CD1c-positive myeloid dendritic cell (primary cell): Measurements from ENCODE around the gene NFIX.
"Not testable (repeated sequence)": the region's sequence is repeated elsewhere in the genome, so short reads cannot be mapped to it uniquely, and the experiment has no call there.

Experiments
- DNase-seq: peaks from one replicate; pipeline ENCODE4 v3.0.0-alpha.2; 2016; ENCODE audit errors: extremely low spot score

The NFIX gene

DNA sequence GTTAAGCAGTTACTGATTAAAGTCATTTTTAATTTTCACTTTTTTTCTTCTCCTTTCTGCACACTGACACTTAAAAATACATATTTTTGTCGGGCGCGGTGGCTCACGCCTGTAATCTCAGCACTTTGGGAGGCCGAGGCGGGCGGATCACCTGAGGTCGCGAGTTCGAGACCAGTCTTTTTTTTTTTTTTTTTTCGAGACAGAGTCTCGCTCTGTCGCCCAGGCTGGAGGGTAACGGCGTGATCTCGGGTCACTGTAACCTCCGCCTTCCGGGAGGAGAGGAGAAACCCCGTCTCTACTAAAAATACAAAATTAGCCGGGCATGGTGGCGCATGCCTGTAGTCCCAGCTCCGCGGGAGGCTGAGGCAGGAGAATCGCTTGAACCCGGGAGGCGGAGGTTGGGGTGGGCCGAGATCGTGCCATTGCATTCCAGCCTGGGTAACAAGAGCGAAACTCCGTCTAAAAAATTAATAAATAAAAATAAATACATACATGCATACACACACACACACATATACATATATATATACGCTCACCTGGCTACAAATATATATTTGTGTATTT lies 37.8 kb upstream of the NFIX start:
- not testable (repeated sequence) for DNase-seq

GRCh38 chr19:12959481-12959880 lies 35.8 kb upstream of the NFIX start:
- DNase-seq, result no peak

DNA sequence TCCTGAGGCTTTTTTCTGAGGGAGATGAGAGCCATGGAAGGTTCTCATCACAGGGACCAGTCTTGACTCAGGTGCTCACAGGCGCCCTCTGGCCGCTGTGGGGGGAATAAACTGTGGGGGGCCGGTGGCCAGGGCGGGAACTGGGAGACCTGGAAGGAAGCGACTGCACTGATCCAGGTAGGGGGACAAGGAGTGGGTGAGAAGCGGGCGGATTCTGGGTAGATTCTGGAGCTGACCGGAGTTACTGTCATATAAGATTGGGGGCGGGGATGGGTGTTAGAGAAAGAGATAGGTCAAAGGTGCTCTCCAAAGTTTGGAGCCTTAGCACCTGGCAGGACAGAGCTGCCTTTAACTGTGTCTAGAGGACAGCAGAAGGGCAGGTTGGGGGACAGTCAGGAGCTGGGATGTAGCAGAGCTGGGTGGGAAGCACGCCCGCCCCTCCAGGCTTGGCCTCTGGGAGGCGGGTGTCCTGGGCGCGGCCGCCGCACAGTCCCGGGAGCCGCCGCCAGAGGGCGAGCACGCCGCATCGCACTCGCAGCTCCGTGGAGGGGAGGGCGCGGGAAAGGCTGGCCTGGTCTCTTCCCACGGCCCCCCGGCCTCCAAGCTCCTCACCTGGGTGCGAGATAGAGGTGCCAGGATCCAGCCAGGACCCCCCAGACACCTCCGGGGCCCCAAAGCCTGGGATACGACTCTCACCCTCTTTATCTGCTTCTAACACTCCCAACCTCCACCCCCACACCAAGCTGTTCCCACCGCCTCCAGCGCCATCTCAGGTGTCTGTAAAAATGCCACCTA lies 30.1 kb upstream of the NFIX start:
- DNase-seq, result peak; percentile 84

- no peak for DNase-seq
These were observed 29.5 kb upstream of the NFIX start for GRCh38 chr19:12965812-12966135.

DNA sequence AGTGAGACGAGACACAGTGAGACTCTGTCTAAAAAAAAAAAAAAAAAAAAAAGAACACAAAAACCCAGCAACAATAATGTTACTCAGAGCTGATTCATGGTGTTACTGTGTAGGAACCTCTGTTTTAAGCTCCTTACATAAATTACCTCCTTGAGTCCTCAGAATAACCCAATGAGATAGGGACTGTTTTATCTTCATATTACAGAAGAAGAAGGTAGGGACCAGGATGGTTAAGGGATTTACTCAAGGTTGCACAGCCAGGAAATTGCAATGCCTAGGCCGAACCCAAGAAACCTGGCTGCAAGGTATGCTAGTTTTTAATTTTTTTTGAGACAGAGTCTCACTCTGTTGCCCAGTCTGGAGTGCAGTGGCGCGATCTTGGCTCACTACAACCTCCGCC lies 27.4 kb upstream of the NFIX start:
- DNase-seq, result no peak

DNA sequence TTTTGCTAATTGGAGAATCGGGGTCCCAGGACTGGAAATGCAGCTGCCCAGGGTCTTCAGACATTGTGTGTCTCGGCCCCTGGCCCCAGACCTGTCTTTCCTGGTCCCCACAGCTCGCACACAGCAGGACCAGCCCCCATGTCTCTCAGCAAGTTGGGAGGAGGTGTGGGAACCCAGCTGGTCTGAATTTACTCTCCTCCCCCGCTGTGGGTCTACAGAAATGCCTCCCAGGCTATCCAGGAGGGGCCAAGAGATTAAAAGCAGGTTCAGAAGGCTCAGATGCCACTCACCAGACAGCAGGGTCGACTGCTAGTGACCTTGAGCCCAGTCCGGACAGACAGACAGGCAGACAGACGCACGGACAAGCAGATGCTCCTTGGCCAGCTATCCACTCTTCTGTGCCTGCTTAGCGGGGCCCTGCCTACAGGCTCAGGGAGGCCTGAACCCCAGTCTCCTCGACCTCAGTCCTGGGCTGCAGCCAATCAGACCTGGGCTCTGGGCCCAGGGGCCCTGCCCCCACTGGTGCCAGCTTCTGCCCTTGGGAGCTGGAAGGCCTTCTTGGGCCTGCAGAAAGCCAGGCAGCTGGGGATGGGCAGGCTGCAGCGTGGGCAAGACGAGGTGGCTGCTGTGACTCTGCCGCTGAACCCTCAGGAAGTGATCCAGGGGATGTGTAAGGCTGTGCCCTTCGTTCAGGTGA lies 25.8 kb upstream of the NFIX start, which contains the start of gene DAND5:
Gene DAND5, plus strand, starts transcription at position 285 of the 697 bp plus-strand sequence. Its CDS starts 85 bp downstream, at position 370.
- DNase-seq, result no peak

DNA sequence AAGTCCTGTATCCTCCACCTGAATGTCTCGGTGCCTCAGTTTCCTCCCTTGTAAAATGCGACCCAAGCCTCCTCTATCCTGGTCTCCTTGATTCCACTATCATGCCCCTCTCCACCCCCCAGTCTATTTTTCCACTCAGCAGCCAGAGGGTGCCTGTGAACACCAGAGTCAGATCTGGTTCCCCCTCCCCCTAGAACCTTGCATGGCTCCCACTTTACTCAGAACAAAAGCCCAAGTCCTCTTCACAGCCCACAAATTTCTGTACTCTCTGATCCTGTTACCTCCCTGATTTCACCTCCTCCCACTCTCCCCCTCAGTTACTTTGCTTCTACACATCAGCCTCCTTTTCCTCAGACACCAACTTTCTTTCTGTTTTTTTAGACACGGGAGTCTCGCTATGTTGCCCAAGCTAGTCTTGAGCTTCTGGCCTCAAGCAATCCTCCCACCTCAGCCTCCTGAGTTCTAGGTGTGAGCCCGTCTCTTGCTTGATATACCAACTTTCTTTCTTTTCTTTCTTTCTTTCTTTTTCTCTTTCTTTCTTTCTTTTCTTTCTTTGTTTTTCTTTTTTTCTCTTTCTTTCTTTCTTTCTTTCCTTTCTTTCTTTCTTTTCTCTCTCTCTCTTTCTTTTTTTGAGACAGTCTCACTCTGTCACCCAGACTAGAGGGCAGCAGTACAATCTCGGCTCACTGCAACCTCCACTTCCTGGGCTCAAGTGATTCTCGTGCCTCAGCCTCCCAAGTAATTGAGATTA lies 25.0 kb upstream of the NFIX start:
- no peak for DNase-seq

DNA sequence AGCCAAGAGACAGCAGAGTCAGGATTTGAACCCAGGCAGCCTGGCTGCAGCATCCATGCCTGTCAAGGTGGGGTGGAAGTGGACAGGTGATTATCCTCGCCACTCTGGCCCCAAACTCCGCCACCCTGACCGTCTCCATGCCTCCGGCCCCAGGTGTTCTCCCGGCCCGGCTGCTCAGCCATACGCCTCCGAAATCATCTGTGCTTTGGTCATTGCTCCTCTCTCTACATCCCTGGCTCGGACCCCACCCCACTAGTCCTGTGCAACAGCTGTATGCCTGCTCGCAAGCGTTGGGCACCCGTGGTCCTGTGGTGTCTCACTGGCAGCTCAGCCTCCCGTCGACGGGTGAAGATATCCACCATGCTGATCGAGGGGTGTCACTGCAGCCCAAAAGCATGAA lies 22.0 kb upstream of the NFIX start:
- no peak for DNase-seq

DNA sequence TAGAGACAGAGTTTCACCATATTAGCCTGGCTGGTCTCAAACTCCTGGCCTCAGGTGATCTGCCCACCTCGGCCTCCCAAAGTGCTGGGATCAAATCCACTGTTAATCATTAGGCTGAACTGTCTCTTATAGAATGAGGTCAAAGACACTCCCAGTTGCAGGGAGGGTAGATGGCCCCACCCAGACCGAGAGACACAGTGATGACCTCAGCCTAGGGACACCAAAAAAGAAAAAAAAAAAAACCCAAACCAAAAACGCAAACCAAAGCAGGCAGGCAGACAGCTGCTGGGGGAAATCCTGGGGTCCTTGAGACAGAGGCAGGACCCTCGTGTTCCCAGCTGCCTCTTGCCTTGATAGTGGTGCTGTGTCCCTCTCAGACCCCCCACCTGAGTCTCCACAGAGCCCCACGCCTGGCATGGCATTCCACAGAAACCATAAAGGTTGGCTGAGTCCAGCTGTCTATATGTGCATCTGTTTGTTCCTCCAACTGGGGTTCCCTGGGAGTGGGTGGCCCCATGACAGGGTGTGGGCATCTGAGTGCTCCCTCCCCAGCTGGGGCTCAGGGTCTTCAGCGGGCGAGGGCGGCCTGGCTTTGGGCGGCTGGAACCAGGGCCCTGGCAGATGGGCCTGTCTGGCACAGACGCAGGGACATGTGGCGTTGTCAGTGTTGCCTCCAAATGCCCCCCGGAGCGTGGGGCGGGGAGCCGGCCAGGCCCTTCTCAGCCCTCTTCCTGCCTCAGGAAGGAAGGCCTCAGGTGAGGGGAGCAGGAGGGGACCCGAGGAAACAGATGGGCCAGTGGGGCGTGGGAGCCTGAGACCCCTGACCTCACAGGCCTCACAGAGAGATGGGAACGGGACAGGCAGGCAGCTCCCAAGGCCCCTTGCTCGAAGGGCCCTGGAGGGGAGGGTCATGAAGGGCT lies 20.7 kb upstream of the NFIX start:
- DNase-seq, result no peak

DNA sequence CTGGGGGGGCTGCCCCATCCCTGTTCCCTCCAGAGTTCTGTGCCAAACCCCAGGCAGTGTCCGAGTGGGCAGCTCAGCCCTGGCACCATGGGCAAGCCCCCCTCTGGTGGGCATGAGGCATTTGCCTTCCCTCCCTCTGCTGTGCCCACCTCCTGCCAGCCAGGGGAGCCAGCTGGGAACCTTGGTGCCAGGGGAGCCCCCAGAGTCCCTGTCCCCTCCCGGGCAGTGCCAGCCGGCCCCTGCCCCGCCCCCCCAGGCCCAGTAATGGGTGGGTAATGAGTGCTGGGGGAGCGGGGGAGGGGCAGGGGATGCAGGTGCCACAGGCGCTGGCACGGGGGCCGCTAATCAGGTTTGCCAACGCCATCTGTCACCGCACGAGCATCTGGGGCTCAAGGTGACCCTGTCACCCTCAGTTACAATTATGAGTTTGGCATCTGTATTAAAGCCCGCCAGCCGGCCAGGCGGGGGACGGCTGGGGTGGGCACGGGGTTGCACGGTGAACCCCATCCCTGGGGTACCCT lies 20.0 kb upstream of the NFIX start:
- no peak for DNase-seq

DNA sequence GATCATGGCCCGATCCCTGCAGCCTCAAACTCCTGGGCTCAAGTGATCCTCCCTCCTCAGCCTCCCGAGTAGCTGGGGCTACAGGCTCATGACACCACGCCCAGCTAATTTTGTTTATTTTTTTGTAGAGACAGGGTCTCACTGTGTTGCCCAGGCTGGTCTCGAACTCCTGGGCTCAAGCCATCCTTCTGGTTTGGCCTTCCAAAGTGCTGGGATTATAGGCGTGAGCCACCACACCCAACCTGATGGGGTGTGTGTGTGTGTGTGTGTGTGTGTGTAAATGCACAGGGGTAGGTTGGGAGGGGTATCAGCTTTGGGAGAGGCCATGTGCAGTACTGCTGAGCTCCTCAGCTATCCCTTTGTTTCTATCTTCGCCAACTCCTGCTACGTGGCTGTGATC lies 19.2 kb upstream of the NFIX start:
- not testable (repeated sequence) for DNase-seq

DNA sequence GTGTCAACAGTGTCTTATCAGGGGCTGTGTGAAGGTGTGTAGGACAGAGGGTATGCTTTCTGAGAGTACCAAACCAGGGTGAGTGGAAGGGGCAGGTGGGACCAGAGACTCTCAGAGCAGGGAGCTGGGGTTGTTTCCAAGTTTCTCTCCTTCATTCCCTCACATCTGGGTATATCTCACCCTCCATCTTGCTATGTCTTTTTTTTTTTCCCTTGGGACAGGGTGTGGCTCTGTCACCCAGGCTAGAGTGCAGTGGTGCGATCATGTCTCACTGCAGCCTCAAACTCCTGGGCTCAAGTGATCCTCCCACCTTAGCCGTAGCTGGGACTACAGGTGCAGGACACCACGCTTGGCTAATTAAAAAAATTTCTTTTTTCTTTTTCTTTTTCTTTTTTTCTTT lies 15.3 kb upstream of the NFIX start:
- DNase-seq, result no peak

GRCh38 chr19:12982648-12983047 lies 12.6 kb upstream of the NFIX start:
- no peak for DNase-seq

- no peak for DNase-seq
These were observed 12.2 kb upstream of the NFIX start for GRCh38 chr19:12983091-12983490.

- DNase-seq, result peak; percentile 90
These were observed 11.6 kb upstream of the NFIX start for GRCh38 chr19:12983542-12984142.

DNA sequence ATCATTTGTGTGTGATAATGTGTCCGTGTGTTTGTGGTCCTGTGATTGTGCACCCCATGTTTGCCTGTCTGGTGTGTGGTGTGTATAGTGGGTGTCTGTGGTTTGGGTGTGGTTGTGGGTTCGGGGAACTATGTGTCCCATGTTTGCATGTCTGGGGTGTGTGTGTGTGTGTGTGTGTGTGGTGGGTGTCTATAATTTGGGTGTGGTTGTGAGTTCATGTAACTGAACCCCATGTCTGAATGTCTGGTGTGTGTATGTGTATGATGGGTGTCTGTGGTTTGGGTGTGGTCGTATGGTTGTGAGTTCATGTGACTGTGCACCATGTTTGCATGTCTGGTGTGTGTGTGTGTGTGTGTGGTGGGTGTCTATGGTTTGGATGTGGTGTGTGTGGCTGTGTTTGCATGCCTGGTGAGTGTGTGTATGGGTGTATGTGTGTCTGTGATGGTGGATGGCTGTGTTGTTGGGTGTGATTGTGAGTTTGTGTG lies 11.1 kb upstream of the NFIX start:
- DNase-seq, result peak; percentile 3

GRCh38 chr19:12984683-12985048 lies 10.6 kb upstream of the NFIX start:
- no peak for DNase-seq

GRCh38 chr19:12985049-12985776 lies 10.1 kb upstream of the NFIX start:
- peak; percentile 19 for DNase-seq

DNA sequence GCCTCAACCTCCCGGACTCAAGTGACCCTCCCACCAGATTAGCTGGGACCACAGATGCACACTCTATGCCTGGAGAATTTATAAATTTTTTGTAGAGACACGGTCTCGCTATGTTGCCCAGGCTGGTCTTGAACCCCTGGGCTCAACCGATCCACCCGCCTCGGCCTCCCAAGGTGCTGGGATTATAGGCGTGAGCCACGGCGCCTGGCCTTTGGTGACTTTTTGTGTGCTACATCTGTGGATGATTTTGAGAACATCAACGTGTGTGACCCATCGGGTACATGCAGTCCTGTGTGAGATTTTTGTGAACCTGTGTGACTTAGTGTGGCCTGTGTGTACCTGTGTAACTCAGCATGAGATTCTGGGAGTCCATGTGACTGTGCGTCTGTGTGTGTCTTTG lies 8.5 kb upstream of the NFIX start:
- no peak for DNase-seq

DNA sequence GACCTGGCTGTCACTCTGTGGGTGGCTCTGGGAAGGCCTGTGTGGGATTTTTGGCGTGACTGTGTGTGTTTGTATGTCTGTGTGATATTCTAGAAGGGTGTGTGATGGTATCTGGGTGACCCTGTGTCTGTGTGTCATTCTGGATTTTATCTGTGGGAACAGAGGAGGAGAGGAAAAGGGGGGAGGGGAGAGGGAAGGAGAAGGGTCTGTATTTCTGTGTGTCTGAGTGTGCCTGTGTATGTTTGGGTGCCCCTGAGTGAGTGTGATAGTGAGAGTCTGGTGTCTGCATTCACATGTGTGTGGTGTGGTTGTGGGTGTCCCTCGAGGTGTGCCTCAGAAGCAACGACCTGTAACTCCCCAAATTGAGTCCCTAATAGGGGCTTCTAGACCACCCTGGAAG lies 8.1 kb upstream of the NFIX start:
- DNase-seq, result no peak
